K562 (cell line): Measurements from ENCODE around the gene DHX40. TPM values are rescaled to one million over a fixed set of nuclear protein-coding genes. Genes with fewer than 3 reads are reported as not detected.

Experiments
- ATF4 ChIP-seq: fragments of 450-650 bp; formaldehyde crosslinking; IDR thresholded peaks from 2 replicates; pipeline ENCODE4 v1.4.0; 2022; ENCODE audit warnings: mild to moderate bottlenecking, moderate library complexity
- BACH1 ChIP-seq: fragments of 200-800 bp; sonication (Bioruptor generic); IDR thresholded peaks from 2 replicates; pipeline ENCODE4 v1.6.1; 2016; ENCODE audit warnings: missing genetic modification characterization, missing compliant biosample characterization
- BRCA1 ChIP-seq, 2 experiments: fragments of 450-650 bp in 1 of 2; sonication (generic) in 1 of 2; formaldehyde crosslinking in 1 of 2; IDR thresholded peaks; 2 replicates each; pipeline versions ENCODE4 v1.5.0 to v1.6.1; 2017 to 2020; ENCODE audit warnings: mild to moderate bottlenecking in 1 of 2, missing genetic modification reagents in 1 of 2
- CBFA2T3 ChIP-seq: fragments of 450-650 bp; IDR thresholded peaks from 2 replicates; pipeline ENCODE4 v1.6.1; 2017
- HMG20B ChIP-seq: fragments of 250-450 bp; sonication (Bioruptor Pico); IDR thresholded peaks from 2 replicates; pipeline ENCODE4 v1.5.0; 2021; ENCODE audit warnings: mild to moderate bottlenecking
- HNRNPL ChIP-seq: fragments of 200-400 bp; formaldehyde crosslinking; IDR thresholded peaks from 2 replicates; pipeline ENCODE4 v1.6.1; 2017; ENCODE audit warnings: low read depth, mild to moderate bottlenecking, low read length
- NFIX ChIP-seq: fragments of 250-450 bp; sonication (Bioruptor Pico); IDR thresholded peaks from 2 replicates; pipeline ENCODE4 v1.4.0; 2020; ENCODE audit warnings: low read depth, mild to moderate bottlenecking, moderate library complexity
- NFRKB ChIP-seq: fragments of 450-650 bp; IDR thresholded peaks from 2 replicates; pipeline ENCODE4 v1.6.1; 2016; ENCODE audit warnings: low read depth
- POLR2AphosphoS5 ChIP-seq: IDR thresholded peaks from 2 replicates; pipeline ENCODE4 v1.6.1; 2011; ENCODE audit warnings: mild to moderate bottlenecking, low read depth, low read length, moderate library complexity; ENCODE audit not compliant: control insufficient read depth, insufficient read depth
- RBBP5 ChIP-seq: fragments of 200-600 bp; sonication (generic); IDR thresholded peaks from 2 replicates; pipeline ENCODE4 v1.6.1; 2012; ENCODE audit warnings: borderline replicate concordance, mild to moderate bottlenecking, low read length, control low read depth, inconsistent platforms; ENCODE audit not compliant: insufficient read depth, poor library complexity, severe bottlenecking
- REST ChIP-seq, 2 experiments: fragments of 450-650 bp; formaldehyde crosslinking in 1 of 2; IDR thresholded peaks; 2 replicates each; pipeline versions ENCODE4 v1.4.0 to v1.6.1; 2014 to 2020; ENCODE audit warnings: mild to moderate bottlenecking in 2 of 2, borderline replicate concordance in 1 of 2, low read depth in 1 of 2
- SMAD1 ChIP-seq: fragments of 150-350 bp; IDR thresholded peaks from 2 replicates; pipeline ENCODE4 v1.6.1; 2014; ENCODE audit warnings: low read length, low read depth; ENCODE audit not compliant: partially characterized antibody
- SMARCB1 ChIP-seq: IDR thresholded peaks from 2 replicates; pipeline ENCODE4 v1.6.1; 2011; ENCODE audit warnings: improper control_type of control experiment, low read depth; ENCODE audit not compliant: insufficient read length
- TBP ChIP-seq: optimal IDR thresholded peaks from 2 replicates; pipeline ENCODE3; 2011; ENCODE audit warnings: low read depth, low read length, improper control_type of control experiment
- ZFP36 ChIP-seq: fragments of 150-350 bp; IDR thresholded peaks from 2 replicates; pipeline ENCODE4 v1.6.1; 2018; ENCODE audit warnings: low read length, low read depth; ENCODE audit not compliant: partially characterized antibody
- ZNF41 ChIP-seq: fragments of 250-450 bp; sonication (Bioruptor Pico); conservative IDR thresholded peaks from 2 replicates; pipeline ENCODE4 v1.4.0; 2020; ENCODE audit warnings: mild to moderate bottlenecking
- ZNF449 ChIP-seq: fragments of 250-450 bp; sonication (Bioruptor Pico); IDR thresholded peaks from 2 replicates; pipeline ENCODE4 v1.8.0; 2022; ENCODE audit warnings: moderate library complexity, mild to moderate bottlenecking, inconsistent platforms
- polyA plus RNA-seq, 8 experiments: library from polyadenylated mRNA; depleted of rRNA in 4 of 8; stranded (reverse) in 5 of 8; unstranded in 3 of 8; fragments of >200 nt; fragmentation: Nextera tagmentation in 2 of 8; fragmentation: Illumina TruSeq in 1 of 8; extraction: Ambion mirVana in 2 of 8; extraction: Trizol in 1 of 8; gene quantifications; 2 replicates each; pipeline versions ENCODE4 v1.2.1 to v1.2.3, GENCODE V29; 2011 to 2014; ENCODE audit warnings: inconsistent platforms in 1 of 8, missing spikeins in 1 of 8
- total RNA-seq, 7 experiments: library from RNA; depleted of rRNA in 6 of 7; stranded (reverse); fragments of >200 nt in 6 of 7; fragmentation: Illumina TruSeq in 2 of 7; extraction: Trizol in 2 of 7; gene quantifications; 2 replicates each; pipeline versions ENCODE4 v1.2.1 to v1.2.3, GENCODE V29; 2011 to 2021; ENCODE audit warnings: low replicate concordance in 1 of 7

Gene DHX40
- total and polyA plus RNA-seq, 9 of the 15 experiments (the other 6 are each of a cell fraction or from before 2014, with no cell fraction given): 7.2 to 38.6 (median 18.7) TPM

- peak; percentile 5; the same call in 1 of the 2 replicates for TF ChIP-seq REST (IDR thresholded peaks at IDR 0.05; ENCODE audit: borderline replicate concordance)
- TF ChIP-seq REST (CRISPR knock-in tag; IDR thresholded peaks at IDR 0.05; ENCODE audit: low read depth): no peak
- TF ChIP-seq NFRKB: 0 out of 2 replicates have a peak, but pooled peaks have one; percentile 29
- TF ChIP-seq HNRNPL: no peak
- TF ChIP-seq SMARCB1: no peak
- TF ChIP-seq HMG20B: no peak
- TF ChIP-seq BRCA1 (IDR thresholded peaks at IDR 0.05): no peak
- TF ChIP-seq BRCA1 (CRISPR knock-in tag; IDR thresholded peaks at IDR 0.05): no peak
- peak; percentile 86 for TF ChIP-seq SMAD1
- peak; percentile 90 for TF ChIP-seq NFIX (CRISPR knock-in tag)
- no peak for TF ChIP-seq ZNF449 (CRISPR knock-in tag)
- no peak for TF ChIP-seq ATF4 (CRISPR knock-in tag)
- peak; percentile 50; the same call in 1 of the 2 replicates for TF ChIP-seq CBFA2T3
- TF ChIP-seq ZNF41 (CRISPR knock-in tag): no peak
- TF ChIP-seq ZFP36: no peak
- no peak for TF ChIP-seq TBP
- TF ChIP-seq BACH1 (tag): no peak
- TF ChIP-seq POLR2AphosphoS5: peak; percentile 38; the same call in 1 of the 2 replicates
- TF ChIP-seq RBBP5: no peak
These were observed 55.3 kb downstream of the DHX40 start (continued) for GRCh38 chr17:59620518-59621259.
